ENCODE measurements around the gene ELMO1. TPM values are rescaled to one million over a fixed set of nuclear protein-coding genes. Genes with fewer than 3 reads are reported as not detected.

The ELMO1 gene
- total and polyA plus RNA-seq, 12 donors = 7.5 to 46.8 (median 14.9) TPM

DNA sequence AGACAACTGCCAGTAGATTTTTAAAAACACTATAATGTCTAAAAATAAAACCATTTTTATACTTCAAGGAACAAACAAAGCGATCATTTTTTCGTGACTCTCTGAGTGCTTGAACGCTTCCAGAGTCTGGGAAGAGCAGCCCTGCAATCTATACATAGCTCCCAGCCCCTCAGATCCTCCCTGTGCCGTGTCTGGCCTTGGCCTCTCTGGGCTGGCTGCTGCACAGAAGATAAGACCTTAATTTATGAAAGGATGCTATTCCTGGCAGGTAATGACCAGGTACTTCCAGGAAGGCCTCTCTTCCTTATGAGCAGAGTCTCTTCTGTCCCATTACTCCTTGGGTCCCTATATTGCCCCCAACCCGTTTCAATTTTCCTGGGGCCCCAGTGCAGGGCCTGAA is 523.5 kb downstream of the ELMO1 start:
- Histone ChIP-seq H3K27ac (no peak overlapping the region), H3K9me3 (replicated peaks in 1 of 3) (no peaks in the 10 kb centered on the region), H3K27me3 (no peaks in the 10 kb centered on the region), H3K4me3 (no peak overlapping the region), H3K36me3 (replicated peaks in 1 of 2) (no peaks in the 10 kb centered on the region), H3K4me1 (replicated peaks in 1 of 2) (peaks cover 0 to 7% of the 10 kb centered on the region in 2 donors)
- intact Hi-C loops (cut with DNase I) = no loop called here
- 57 to 66% (median 63%) methylated on average over 5 of the region's 5 CpGs for WGBS, 4 donors
- TF ChIP-seq POLR2A (IDR thresholded peaks at IDR 0.05) = no peak
- TF ChIP-seq CTCF (IDR thresholded peaks at IDR 0.05) = no peak
- no peak for DNase-seq

DNA sequence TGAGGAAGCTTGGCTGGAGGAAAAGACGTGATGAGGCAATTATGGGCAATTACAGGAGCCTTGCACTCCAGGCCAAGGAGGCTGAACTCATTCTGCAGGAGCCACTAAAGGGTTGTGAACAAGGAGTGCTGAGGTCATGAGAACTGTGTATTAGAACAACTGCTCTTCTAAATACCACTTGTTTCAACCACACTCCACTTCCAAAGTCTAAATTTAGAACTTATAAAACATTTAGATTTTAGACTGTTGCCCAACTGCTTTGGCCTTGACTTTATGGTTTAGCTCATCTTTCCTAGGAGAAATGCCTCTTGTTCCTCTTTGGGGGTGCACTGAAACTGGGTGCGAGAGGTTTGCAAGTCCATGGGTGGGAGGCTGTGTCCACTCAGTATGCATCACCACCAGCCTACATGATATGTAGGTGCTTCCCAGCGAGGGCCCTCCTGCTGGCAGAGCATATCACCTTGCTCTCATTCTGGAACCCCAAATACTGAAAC is 524.7 kb downstream of the ELMO1 start:
- H3K36me3 ChIP-seq (replicated peaks in 1 of 2) = no peaks in the 10 kb centered on the region
- peaks cover 0 to 7% of the 10 kb centered on the region in 2 donors for H3K4me1 ChIP-seq (replicated peaks in 1 of 2)
- no peak overlapping the region for H3K4me3 ChIP-seq
- no peak for DNase-seq
- intact Hi-C loops (cut with DNase I) = no loop called here
- H3K9me3 ChIP-seq (replicated peaks in 1 of 3) = no peaks in the 10 kb centered on the region
- TF ChIP-seq POLR2A (IDR thresholded peaks at IDR 0.05) (no peak), CTCF (IDR thresholded peaks at IDR 0.05) (no peak)
- WGBS, 4 donors = 70 to 83% (median 75%) methylated on average over 3 of the region's 3 CpGs
- no peak overlapping the region for H3K27ac ChIP-seq
- no peaks in the 10 kb centered on the region for H3K27me3 ChIP-seq

DNA sequence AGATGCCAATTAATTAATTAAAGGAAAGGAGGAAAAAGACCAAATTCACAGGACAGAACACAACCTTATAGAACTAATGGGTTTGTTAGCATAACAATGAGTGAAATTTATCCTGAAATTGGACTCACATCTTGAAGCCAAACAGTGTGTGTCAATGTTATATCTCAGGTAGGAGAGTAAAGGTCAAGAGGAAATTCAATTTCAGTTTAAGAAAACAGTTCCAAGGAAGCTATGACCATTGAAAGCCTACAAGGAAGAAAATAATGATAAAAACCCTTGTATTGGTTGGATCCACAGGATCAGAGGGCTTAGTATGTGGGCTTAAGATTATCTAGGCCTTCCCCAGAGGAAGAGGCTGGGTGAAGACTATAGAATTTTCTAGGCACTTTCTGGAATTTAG is 525.5 kb downstream of the ELMO1 start:
- TF ChIP-seq CTCF (IDR thresholded peaks at IDR 0.05) (no peak), POLR2A (IDR thresholded peaks at IDR 0.05) (no peak)
- Histone ChIP-seq H3K27ac (no peak overlapping the region), H3K36me3 (replicated peaks in 1 of 2) (no peaks in the 10 kb centered on the region)

DNA sequence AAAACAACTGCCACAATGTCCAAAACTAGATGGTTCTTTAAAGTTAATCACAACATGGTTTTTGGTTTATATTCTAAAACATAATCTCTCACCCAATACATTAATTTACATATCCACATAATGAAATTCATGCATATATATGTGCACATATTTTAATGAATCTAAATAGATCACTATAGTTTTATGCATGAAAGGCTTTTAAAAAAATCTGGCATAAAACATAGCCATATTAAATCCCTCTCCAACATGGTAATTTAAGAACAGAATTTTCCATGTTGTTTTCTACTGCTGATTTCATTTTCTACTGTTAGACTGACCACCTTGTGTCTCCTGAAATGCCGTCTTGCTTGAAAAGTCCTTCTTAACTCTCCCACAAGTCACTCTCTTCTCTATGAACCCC is 528.2 kb downstream of the ELMO1 start:
- intact Hi-C loops (cut with DNase I) = no loop called here
- no peak for TF ChIP-seq CTCF (IDR thresholded peaks at IDR 0.05)
- no peak for TF ChIP-seq POLR2A (IDR thresholded peaks at IDR 0.05)
- no peak overlapping the region for H3K4me3 ChIP-seq
- WGBS, 4 donors = 81 to 96% (median 87%) methylated on average over 1 of the region's 1 CpG
- peaks cover 0 to 7% of the 10 kb centered on the region in 2 donors for H3K4me1 ChIP-seq (replicated peaks in 1 of 2)
- no peaks in the 10 kb centered on the region for H3K27me3 ChIP-seq
- H3K27ac ChIP-seq = no peak overlapping the region
- DNase-seq = no peak
- no peaks in the 10 kb centered on the region for H3K36me3 ChIP-seq (replicated peaks in 1 of 2)
- H3K9me3 ChIP-seq (replicated peaks in 1 of 3) = no peaks in the 10 kb centered on the region

More for the DNA sequence above, 525.5 kb downstream of the ELMO1 start:
- Histone ChIP-seq H3K4me3 (no peak overlapping the region), H3K4me1 (replicated peaks in 1 of 2) (peaks cover 0 to 7% of the 10 kb centered on the region in 2 donors), H3K27me3 (no peaks in the 10 kb centered on the region), H3K9me3 (replicated peaks in 1 of 3) (no peaks in the 10 kb centered on the region)
- DNase-seq = no peak
- intact Hi-C loops (cut with DNase I) = no loop called here

Data from adrenal gland (tissue), 12 donors.